IPS DF 19.7 (cell line): ENCODE measurements around the gene JUP.
"Not testable (repeated sequence)": the region's sequence is repeated elsewhere in the genome, so short reads cannot be mapped to it uniquely, and the experiment has no call there.

ENCODE experiments used
- DNase-seq: peaks from one replicate; pipeline ENCODE4 v3.0.0-alpha.2; 2013; ENCODE audit warnings: low read depth, low spot score

JUP gene

DNA sequence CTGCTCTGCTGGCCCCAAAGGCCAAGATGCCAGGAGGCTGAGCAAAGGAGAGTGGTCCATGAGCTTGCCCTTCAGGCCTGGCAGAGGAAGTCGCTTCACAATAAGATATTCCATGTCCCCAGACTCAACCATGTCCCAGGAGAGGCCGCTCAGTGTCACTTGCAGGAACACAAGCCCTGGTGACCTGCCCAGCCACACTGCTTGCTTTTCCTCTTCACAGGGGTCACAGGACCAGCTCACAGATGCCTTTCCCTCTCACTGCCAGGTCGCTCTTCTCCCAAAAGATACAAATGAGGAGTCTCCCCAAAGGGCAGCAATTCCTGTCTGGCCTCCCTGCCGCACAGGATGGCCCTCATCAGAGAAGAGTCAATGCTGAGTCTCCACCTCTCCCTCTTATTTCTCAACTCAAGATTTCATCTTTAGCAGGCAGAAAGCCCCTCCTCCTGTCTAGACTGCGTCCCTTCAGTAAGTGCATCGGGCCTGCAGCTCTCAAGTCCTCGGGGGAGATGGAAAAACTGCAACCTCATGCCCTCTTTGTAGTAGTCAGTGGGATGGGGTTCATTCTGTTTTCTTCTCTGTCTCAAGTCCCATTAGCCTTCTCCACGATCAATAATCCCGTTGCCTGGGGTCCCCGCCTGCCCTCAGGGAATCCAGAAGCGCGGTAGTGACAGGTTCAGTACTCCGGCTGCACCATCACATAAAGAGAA lies 5.0 kb downstream of the JUP start:
- DNase-seq, result no peak

DNA sequence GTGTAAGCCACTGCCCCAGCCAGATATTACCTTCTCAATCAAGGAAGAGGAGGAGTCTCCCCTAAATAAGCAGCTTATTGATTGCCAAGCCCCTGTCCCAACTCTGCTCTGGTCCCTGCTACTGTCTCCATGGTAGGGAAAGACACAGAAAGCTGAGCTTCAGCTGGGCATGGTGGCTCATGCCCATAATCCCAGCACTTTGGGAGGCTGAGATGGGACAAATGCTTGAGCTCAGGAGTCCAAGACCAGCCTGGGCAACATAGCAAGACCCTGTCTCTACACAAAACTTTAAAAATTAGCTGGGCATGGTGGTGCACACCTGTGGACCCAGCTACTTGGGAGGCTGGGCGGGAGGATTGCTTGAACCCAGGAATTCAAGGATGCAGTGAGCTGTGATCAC lies 6.6 kb downstream of the JUP start:
- DNase-seq, result no peak

DNA sequence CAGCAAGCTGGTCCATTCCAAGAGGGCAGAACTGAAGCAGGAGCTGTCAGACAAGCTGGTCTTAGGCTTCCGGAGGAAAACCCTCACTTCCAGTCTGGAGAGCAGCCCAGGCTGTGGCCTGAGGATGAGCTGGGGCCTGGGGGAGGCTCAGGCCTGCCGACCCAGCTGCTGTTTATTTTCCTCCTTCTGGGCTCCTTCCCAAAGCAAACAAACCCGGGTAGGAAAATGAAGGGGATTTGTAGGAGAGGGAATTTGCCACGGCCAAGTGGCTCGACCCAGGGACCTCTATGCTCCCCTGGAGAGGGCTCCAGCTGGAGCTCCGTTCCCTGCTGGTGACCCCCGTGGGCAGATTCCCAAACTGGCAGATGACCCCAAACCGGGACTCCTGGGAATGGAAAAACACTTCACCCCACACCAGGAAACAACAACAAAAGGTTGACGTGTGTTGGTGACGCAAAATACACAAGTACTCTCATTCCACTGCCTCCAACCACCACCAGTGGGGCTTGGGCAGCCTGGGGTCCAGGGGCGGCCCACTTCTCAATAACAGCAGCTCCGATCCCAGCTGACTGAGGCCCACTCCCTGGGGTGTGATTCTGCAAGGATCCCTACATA lies 8.8 kb downstream of the JUP start:
- no peak for DNase-seq

DNA sequence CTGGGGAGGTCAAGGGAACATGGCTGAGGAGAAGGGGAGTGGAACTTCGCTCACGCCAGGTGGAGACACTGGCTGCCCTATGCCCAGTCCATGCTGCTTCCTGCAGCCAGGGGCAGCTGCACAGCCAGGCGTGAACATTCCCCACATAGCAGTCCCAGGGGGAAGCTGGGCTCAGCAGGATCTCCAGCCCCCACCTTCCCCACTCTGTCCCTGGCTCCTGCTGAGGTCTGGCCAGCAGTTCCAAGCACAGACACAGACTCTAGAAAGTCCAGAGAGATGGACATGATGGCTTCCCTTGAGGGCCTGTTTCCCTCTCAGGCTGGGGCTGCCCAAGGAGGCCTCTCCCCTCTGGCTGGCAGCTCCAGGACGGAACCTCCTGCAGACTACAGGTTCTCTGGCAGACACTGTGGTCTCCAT lies 9.3 kb downstream of the JUP start:
- DNase-seq, result no peak

DNA sequence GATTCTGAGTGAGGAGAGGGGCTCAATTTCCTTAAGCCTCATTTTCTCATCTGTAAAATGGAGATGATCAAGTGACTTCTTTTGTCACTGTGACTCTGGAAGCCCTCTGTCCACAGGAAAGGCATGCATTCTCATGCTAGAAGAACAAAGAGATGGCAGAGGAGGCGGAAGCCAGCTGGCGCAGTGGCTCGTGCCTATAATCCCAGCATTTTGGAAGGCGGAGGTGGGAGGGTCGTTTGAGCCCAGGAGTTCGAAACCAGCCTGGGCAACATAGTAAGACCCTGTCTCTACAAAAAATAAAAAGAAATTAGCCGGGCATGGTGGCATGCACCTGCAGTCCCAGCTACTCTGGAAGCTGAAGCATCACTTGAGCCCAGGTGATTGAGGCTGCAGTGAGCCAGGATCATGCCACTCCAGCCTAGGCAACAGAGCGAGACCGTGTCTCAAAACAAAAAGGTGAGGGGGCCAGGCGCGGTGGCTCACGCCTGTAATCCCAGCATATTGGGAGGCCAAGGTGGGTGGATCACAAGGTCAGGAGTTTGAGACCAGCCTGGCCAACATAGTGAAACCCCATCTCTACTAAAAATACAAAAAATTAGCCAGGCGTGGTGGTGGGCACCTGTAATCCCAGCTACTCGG lies 10.1 kb downstream of the JUP start:
- not testable (repeated sequence) for DNase-seq

DNA sequence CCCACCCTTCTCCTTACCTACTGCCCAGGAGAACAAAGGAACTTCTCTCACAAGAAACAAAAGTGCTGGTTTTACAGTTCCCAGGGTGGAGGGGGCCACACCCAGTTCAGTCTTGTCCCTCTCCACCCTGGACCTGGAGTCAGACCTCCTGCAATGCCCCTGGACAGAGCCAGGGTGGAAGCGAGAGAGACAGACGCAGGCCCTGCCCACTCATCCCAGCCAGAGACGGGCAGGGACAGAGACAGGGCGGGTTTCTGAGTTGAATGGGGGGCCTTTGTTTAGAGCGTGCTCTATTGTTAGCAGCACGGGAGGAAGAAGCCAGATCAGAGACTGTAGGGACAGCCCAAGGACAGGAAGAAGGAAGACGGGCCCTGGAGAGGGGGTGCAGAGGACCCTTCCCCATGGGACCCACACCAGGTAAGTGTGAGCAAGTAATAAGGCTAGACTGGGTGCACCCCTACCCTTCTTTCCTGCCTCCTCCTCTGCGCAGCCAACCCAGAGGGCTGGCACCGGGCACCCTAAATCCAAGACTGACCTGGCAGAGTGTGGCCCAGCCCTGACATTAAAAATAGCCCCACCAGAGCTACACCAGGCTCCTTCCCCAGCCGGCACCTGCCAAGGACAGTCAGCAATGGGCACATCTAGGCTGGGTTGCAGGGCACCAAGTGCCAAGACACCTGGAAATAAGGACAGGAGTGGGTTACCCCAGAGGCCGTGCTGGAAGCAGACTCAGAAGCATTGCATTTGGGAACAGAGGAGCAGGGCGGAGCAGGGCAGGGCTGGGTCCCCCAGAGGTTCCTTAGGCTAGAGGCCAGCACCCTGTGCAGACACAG lies 10.9 kb downstream of the JUP start:
- no peak for DNase-seq

DNA sequence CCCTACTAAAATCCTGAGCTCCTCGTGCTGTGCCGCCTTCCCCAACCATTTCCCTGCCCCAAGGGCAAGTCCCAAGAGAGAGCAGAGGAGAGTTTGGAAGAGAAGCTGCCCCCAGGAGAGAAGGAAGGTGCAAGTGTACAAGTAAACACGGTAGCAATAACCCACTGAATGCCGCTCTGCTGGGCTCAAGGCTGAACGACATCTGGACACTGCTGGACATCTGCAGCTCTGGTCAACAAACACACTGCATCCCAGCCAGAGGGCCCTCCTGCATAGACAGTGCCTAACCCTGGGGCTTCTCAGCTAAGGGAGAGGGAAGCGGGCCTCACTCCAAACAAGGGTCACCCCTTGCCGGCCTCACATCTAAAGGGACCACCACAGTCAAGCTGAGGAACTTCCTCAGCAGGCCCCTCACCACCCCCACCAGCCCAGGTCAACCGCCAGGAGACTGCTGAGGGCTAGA lies 12.7 kb downstream of the JUP start:
- DNase-seq, result no peak

DNA sequence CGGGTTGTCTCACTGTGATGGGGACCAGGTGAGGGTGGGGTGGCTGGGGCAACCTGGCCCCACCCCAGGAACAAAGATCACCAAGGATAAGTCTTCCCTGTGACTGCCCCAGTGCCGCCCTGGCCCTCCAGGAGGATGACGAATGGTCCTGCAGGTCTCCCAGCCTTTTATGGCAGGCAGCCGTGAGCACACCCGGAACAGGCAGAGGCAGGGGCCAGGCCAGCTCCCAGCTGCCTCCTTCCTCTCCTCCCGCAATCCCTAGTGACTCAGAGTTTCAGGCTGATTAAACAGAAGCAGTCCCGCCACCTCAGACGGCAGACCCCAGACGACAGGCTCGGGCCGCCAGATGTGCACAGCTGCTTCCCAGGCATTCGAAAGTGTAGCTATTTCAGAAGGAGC lies 13.3 kb downstream of the JUP start:
- no peak for DNase-seq

DNA sequence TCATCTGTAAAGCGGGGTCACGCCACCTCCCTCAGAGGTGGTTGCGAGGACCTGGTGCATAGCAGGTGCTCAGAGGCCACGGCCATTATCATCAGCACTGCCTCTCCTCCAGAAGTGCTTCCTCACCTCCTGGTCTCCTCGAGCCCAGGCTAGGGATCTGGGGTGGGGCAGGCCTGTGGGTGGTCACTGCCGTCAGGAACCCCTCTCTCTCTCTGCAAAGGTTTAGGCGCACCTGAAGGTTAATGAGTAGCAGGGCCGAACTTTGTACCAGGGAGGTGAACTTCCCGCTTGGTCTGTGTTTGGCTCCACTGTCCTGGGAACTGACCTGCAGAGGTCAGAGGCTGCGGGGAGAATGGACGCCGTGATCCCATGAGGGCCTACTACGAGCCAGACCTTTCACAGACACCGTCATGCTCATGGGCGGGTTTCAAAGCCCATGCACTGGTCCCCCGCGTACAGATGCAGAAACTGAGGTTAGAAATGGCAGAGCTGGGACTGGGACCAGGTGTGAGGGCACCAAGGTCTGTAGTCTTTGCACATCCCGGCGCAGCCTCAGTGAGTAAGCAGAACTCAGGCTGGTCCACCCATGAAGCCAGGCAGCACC lies 13.8 kb downstream of the JUP start:
- no peak for DNase-seq

DNA sequence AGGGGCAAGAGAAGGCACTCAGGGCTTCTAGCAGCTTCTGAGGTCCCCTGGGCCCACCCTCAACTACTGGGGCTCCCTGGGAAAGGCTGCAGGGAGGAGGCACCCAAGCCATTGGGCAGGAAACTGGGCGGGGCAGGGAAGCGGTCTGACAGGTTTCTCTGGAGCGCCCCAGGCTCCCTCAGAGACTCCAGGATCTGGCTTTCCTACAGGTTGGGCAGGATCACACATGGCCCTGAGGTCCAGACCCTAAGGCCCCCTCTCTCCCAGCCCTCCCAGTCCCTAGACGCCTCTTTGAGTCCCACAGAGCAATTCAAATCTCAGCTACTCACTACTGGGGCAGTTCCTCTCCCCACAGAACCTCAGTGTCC lies 14.3 kb downstream of the JUP start:
- DNase-seq, result no peak

DNA sequence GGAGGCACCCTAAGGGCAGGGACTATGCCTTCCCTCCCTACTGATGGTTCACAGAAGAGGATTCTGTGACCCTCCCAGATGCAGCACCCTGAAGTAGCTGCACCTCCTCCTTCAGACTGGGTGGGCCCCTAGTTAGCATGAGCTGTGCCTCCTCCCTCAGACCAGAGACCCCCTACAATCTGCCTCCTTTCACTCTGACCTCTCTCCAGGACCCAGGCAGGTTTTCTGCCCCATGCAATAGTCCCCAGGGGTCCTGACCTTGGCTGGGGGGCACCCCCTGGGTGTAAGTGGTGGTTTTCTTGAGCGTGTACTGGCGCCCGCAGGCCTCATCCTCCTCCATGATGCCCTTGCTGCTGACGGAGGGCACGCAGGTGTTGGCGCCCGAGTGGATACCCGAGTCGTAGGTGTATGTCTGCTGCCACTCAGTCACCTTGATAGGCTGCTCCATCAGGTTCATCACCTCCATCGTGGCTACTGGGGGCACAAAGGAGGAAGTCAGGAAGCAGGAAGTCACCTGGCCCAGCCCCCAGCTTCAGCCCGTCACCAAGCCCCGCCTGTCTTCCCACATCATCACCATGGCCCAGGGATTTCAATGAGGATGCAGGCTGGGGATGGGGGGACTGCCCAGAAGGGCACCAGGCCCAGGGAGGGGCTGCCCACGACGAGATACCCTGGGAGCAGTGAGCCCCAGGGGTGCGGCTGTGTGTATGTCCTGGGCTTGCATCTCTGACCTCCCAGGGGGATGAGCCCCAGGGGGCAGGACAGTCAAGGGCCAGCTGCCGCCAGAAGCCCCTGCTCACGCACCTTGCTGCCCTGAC lies 14.9 kb downstream of the JUP start:
- no peak for DNase-seq

DNA sequence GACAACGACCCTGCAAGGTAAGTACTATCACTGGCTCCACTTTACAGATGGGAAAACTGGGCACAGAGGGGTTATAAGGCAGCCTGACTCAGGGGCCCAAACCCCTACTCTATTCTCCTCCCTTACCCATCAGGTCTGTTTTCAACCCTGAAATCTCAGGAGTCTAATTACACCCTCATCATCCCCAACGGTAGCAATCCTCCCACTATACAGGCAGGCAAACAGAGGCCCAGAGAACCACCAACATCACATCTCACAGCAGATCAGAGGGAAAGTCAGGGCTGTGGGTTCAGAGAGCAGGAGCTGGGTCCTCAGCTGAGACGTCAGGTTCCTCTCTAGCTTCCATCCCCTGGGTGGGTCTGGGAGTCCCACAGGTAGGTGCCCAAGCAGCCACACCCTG lies 16.5 kb downstream of the JUP start:
- DNase-seq, result no peak

DNA sequence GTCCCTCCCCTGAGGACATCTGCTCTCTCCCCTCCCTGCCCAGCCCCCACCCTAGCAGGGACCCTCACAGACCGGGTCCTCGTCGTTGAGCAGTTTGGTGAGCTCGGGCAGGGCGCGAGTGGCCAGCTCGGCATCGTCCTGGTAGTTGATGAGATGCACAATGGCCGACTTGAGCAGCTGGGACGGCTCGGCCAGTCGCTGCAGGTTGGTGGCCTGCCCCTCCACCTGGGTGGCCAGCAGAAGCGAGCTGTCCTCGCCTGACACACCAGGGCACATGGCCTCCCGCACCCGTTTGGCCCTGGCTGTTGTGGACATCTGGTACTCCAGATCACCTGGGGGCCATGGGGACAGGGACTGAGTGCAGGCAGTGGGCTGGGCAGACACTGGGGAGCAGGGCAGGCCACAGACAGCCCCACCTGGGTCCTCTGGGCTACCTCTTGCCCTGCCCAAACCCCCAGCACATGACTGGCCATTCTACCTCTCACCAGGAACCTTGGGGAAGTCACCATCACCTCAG lies 17.1 kb downstream of the JUP start:
- no peak for DNase-seq

DNA sequence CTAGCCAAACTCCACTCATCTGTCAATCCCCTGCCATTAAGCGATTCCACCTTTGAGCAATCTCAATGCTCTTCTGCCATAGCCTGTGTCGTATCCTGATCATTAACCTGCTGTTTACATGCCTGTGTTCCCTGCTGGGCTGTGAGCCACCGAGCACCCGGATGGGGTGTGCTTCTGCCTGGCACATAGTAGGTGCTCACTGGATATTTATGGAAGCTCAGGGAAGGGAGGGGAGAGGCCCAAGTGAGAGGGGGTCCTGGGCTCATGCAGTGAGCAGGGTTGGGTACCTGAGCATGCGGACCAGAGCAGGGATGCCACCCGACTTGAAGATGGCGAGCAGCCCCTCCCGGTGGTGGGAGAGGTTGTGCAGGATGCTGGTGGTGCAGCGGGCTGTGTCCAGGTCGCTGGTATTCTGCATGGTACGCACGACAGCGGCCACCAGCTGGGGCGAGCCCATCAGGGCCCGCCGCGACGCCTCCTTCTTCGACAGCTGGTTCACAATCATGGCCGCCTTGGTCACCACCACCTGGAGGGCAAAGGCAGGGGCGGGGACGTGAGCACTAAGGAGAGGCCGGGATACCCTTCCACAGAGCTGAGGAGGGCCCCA lies 17.7 kb downstream of the JUP start:
- DNase-seq, result no peak

DNA sequence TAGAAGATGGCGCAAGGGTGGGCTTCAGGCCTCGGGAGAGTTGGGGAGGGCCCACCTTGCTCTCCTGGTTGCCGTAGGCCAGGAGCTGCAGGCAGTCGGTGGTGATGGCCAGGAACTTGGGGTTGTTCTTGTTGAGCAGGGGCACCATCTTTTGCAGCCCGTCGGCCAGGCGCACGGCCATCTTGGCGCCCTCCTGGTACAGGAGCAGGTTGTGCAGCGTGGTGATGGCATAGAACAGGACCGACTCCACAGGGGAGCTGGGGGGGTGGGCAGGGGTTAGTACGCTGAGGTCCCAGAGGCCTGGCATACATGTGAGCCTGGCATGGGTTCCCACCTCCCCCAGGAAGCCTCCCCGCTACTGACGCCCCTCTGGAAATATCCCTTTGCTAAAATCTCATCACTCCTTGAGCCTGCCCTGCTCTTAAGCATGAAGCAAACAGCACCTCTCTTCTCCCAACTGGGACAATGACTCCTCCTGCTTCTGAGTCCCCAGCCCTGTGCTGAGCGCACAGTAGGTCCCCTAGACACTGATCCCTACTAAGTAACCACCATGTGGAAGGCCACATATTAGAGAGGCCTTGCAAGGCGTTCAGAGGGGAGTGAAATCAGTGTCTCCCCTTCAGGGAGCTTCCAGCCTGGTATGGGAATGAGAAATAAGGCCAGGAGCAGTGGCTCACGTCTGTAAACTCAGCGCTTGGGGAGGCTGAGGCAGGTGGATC lies 19.0 kb downstream of the JUP start:
- no peak for DNase-seq

DNA sequence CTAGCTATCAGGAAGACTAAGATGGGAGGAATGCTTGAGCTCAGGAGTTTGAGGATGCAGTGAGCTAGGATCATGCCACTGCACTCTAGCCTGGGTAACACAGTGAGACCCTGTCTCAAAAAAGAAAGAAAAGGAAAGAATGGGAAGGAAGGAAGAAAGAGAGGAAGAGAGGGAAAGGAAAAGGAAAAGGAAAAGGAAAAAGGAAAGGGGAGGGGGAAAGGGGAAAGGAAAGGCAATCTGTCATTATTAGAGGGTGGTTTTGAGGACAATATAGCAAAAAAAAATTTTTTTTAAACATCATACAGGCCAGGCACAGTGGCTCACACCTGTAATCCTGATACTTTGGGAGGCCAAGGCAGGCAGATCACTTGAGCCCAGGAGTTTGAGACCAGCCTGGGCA lies 20.4 kb downstream of the JUP start:
- no peak for DNase-seq

DNA sequence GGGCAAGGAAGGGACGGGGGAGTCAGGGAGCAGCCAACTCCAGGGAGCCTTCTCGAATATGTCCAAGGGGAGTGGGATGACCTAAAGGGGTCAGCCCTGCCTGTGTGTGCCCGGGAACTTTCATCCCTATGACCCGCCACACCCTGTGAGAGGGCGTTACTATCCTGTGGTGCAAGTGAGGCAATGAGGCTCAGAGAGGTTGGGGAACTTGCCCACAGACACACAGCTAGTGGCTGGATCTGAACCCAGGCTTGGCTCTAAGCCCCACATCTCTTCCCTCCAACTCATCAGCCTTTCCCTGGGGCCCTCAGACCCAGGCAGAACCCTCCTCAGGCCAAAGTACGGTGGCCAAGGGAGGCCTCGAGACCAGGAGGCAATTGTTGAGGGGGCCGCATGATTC lies 23.2 kb downstream of the JUP start:
- no peak for DNase-seq

DNA sequence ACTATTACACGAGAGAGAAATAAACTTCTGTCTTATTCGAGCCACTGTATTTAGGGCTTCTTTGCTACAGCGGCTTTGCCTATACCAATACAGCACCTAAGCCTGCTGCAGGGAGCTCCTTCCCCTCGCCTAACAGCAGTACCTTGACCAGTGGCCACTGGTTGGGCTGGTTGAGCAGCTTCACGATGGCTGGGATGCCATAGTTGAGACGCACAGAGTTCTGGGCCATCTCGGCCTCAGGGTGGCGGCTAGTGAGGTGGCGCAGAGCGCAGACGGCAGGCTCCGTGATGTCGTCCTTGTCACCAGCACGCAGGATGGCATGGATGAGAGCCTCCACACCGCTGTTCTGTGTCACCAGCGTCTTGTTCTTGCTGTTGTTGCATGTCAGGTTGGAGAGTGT lies 23.7 kb downstream of the JUP start:
- no peak for DNase-seq

DNA sequence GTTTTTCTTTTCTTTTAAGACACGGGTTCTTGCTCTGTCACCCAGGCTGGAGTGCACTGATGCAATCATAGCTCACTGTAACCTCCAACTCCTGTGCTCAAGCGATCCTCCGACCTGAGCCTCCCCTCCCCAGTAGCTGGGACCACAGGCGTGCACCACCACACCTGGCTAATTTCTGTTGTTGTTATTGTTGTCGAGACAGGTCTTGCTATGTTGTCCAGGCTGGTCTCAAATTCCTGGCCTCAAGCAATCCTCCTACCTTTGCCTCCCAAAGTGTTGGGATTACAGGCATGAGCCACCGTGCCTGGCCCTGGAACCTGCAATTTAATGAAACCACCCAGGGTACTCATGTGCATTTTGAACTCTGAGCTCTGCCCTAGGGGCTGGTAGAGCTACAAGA lies 24.1 kb downstream of the JUP start:
- no peak for DNase-seq

DNA sequence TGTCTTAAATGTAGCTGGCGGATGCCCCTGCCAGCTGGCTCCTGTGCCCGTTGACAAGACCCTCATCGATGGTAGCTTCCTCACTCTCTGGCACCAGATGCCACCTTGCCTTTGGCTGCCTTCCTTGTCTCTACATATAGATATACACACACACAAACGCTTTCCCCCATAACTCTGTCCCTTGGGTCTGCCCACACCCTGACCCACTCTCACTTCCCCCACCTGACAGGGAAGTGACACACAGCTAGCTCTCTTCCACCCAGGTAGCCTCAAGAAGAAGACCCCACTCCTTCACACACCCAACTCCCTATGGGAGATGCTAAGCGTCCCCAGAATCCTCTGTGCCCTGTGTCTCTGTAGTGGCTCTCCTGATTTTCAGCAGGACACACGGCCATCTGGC lies 25.6 kb downstream of the JUP start:
- no peak for DNase-seq
